K562 (cell line): ENCODE data around the gene XPNPEP1. TPM values are rescaled to one million over a fixed set of nuclear protein-coding genes. Genes with fewer than 3 reads are reported as not detected.

Experiments
- ATAC-seq: fragments of 200-7000 bp; cut with Tn5 transposase; 3 replicates; pipeline ENCODE4 v1.9.1; 2020; ENCODE audit warnings: moderate library complexity
- BruUV-seq: library from RNA; stranded (reverse); fragments of 400-500 nt; replicated peaks from 2 replicates; lab custom pipeline; 2021; lab: Mats Ljungman, UMichigan
- CTCF ChIA-PET: fragments of 300-600 bp; formaldehyde crosslinking; extraction: SDS; loops from one replicate; lab custom pipeline; 2021; ENCODE audit warnings: low intra/inter-chr PET ratio; lab: Yijun Ruan, JAX
- POLR2A ChIA-PET: fragments of 300-600, 350-650 bp; sonication (Branson Sonifier 250); formaldehyde crosslinking; extraction: SDS; loops from one replicate; lab custom pipeline; 2021; ENCODE audit warnings: antibody characterized with exemption, inconsistent platforms; lab: Yijun Ruan, JAX
- DNase-seq, 4 experiments: peaks; one replicate each; pipeline versions ENCODE4 v3.0.0 to v3.0.0-alpha.2; 2011 to 2018; ENCODE audit warnings: low spot score in 3 of 4, mixed read lengths in 3 of 4; ENCODE audit errors: extremely low read depth in 1 of 4
- FAIRE-seq: peaks from 2 replicates; lab custom pipeline; 2011; peaks lifted over from hg19 to GRCh38; lab: Jason Lieb, UNC
- H2AFZ ChIP-seq: 2 replicates; pipeline ENCODE4 v1.6.0; 2011; ENCODE audit warnings: low read depth, low read length, control low read depth, inconsistent platforms
- H3K27ac ChIP-seq: fragments of 200-600 bp; 3 replicates; pipeline ENCODE4 v1.8.0; 2011; ENCODE audit warnings: low read depth, mild to moderate bottlenecking, control low read depth, inconsistent platforms, low read length, moderate library complexity, mixed read lengths; ENCODE audit errors: extremely low read depth
- H3K27me3 ChIP-seq, 2 experiments: fragments of 300-600 bp in 1 of 2; 2 replicates in 1 of 2; 3 replicates in 1 of 2; pipeline versions ENCODE4 v1.6.0 to v1.8.0; 2011; ENCODE audit warnings: inconsistent platforms in 2 of 2, low read length in 2 of 2, mild to moderate bottlenecking in 1 of 2, mixed read lengths in 1 of 2, moderate library complexity in 1 of 2; ENCODE audit not compliant: control insufficient read depth in 2 of 2, insufficient read depth in 2 of 2
- H3K36me3 ChIP-seq: fragments of 300-600 bp; 3 replicates; pipeline ENCODE4 v1.8.0; 2011; ENCODE audit warnings: mild to moderate bottlenecking, low read length, inconsistent platforms; ENCODE audit not compliant: control insufficient read depth, insufficient read depth
- H3K4me1 ChIP-seq, 2 experiments: fragments of 200-600 bp in 1 of 2; replicated peaks in 1 of 2; 2 replicates in 1 of 2; 3 replicates in 1 of 2; pipeline versions ENCODE4 v1.5.1 to v1.8.0; 2011; ENCODE audit warnings: inconsistent platforms in 2 of 2, low read length in 2 of 2, mild to moderate bottlenecking in 1 of 2, mixed read lengths in 1 of 2, moderate library complexity in 1 of 2; ENCODE audit not compliant: control insufficient read depth in 2 of 2, insufficient read depth in 2 of 2
- H3K4me2 ChIP-seq: 2 replicates; pipeline ENCODE4 v1.6.1; 2011; ENCODE audit warnings: low read length, control low read depth, inconsistent platforms, mixed read lengths; ENCODE audit not compliant: insufficient read depth
- H3K4me3 ChIP-seq: fragments of 200-600 bp; sonication (generic), shearing (Covaris generic); 2 replicates; pipeline ENCODE4 v1.5.1; 2016; ENCODE audit warnings: control low read depth, inconsistent platforms
- H3K79me2 ChIP-seq: fragments of 200-600 bp; 3 replicates; pipeline ENCODE4 v1.8.0; 2011; ENCODE audit warnings: low read length, inconsistent platforms; ENCODE audit not compliant: control insufficient read depth, insufficient read depth
- H3K9ac ChIP-seq, 2 experiments: 2 replicates each; pipeline versions ENCODE4 v1.6.0 to v1.6.1; 2011; ENCODE audit warnings: low read depth in 2 of 2, low read length in 2 of 2, control low read depth in 1 of 2, inconsistent platforms in 1 of 2, mild to moderate bottlenecking in 1 of 2, mixed read lengths in 1 of 2; ENCODE audit not compliant: insufficient read depth in 1 of 2
- H3K9me1 ChIP-seq: one replicate; pipeline ENCODE4 v1.6.0; 2011; ENCODE audit warnings: inconsistent platforms, mild to moderate bottlenecking, low read length, moderate library complexity; ENCODE audit not compliant: control insufficient read depth, insufficient read depth
- H3K9me3 ChIP-seq: replicated peaks from 2 replicates; pipeline ENCODE4 v1.5.1; 2011; ENCODE audit warnings: low read depth, low read length, inconsistent platforms; ENCODE audit not compliant: control insufficient read depth, insufficient read depth
- H4K20me1 ChIP-seq: replicated peaks from 2 replicates; pipeline ENCODE4 v1.6.1; 2011; ENCODE audit warnings: low read length, inconsistent platforms, mixed read lengths; ENCODE audit not compliant: control insufficient read depth, insufficient read depth
- C11orf30 ChIP-seq: fragments of 450-650 bp; IDR thresholded peaks from 2 replicates; pipeline ENCODE4 v1.6.1; 2016; ENCODE audit warnings: low read depth, mild to moderate bottlenecking
- CREM ChIP-seq: IDR thresholded peaks from 2 replicates; pipeline ENCODE4 v1.6.1; 2014; ENCODE audit warnings: antibody characterized with exemption, low read depth
- FOSL1 ChIP-seq: fragments of 200-800 bp; sonication (Bioruptor generic); conservative IDR thresholded peaks from 2 replicates; pipeline ENCODE4 v1.6.1; 2016; ENCODE audit warnings: missing genetic modification characterization, missing compliant biosample characterization
- ZFP36 ChIP-seq: fragments of 150-350 bp; IDR thresholded peaks from 2 replicates; pipeline ENCODE4 v1.6.1; 2018; ENCODE audit warnings: low read length, low read depth; ENCODE audit not compliant: partially characterized antibody
- ZKSCAN3 ChIP-seq: fragments of 250-450 bp; sonication (Bioruptor Pico); IDR thresholded peaks from 2 replicates; pipeline ENCODE4 v1.4.0; 2020
- WGBS: fragments of 100-300 bp; shearing (Covaris generic); methylation state at CpG from one replicate; pipeline ENCODE4 v1.1.6; 2016; ENCODE audit warnings: low coverage, mixed read lengths; ENCODE audit not compliant: insufficient coverage; ENCODE audit errors: missing lambda C conversion rate; 5-methylcytosine and 5-hydroxymethylcytosine counted together
- in situ Hi-C: fragments of 300-500 bp; cut with MboI; formaldehyde crosslinking; loops from 4 replicates; pipeline ENCODE4 v1.15.0; 2018; ENCODE audit warnings: inconsistent platforms, mixed read lengths
- intact Hi-C: fragments of 100-400 bp; cut with micrococcal nuclease; formaldehyde crosslinking; loops from 2 replicates; pipeline ENCODE4 v1.14.2; 2022
- polyA plus RNA-seq, 8 experiments: library from polyadenylated mRNA; depleted of rRNA in 4 of 8; stranded (reverse) in 5 of 8; unstranded in 3 of 8; fragments of >200 nt; fragmentation: Nextera tagmentation in 2 of 8; fragmentation: Illumina TruSeq in 1 of 8; extraction: Ambion mirVana in 2 of 8; extraction: Trizol in 1 of 8; gene quantifications; 2 replicates each; pipeline versions ENCODE4 v1.2.1 to v1.2.3, GENCODE V29; 2011 to 2014; ENCODE audit warnings: inconsistent platforms in 1 of 8, missing spikeins in 1 of 8
- total RNA-seq, 7 experiments: library from RNA; depleted of rRNA in 6 of 7; stranded (reverse); fragments of >200 nt in 6 of 7; fragmentation: Illumina TruSeq in 2 of 7; extraction: Trizol in 2 of 7; gene quantifications; 2 replicates each; pipeline versions ENCODE4 v1.2.1 to v1.2.3, GENCODE V29; 2011 to 2021; ENCODE audit warnings: low replicate concordance in 1 of 7
- TF ChIP-seq, protein P1 (sequence below): fragments of 250-450 bp; sonication (Bioruptor Pico); IDR thresholded peaks from 2 replicates; pipeline ENCODE4 v1.5.0; 2020; ENCODE audit warnings: mild to moderate bottlenecking

The XPNPEP1 gene
- total and polyA plus RNA-seq, 9 of the 15 experiments (the other 6 are each of a cell fraction or from before 2014, with no cell fraction given): 24.2 to 93.5 (median 40.1) TPM

DNA sequence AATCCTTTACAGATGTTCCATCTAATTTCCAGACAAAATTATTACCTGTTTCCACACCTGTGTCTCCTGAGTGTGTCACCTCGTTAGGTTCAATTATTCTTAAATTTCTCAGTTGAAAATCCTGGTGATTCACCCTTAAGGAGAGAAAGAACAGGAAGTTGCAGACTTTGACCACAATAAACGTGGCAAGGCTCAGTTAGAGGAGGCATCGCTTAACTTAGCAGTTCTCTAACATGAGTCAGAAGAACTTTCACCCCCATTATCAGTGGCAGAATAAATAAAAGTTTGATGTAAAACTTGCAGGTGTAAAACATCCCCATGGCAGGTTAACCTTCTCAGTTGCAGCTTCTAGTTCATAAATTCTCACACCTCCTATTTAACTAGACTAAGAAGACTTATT is 8.3 kb downstream of the XPNPEP1 start:
- intact Hi-C loops: no loop called here
- H3K9me3 ChIP-seq: no peaks in the 10 kb centered on the region
- H3K27me3 ChIP-seq: no peaks in the 10 kb centered on the region
- H4K20me1 ChIP-seq: no peaks in the 10 kb centered on the region
- no peak overlapping the region for H3K27ac ChIP-seq
- H3K9ac ChIP-seq: no peak overlapping the region
- BruUV-seq: no TSS peak
- no peaks in the 10 kb centered on the region for H3K9me1 ChIP-seq
- in situ Hi-C loops: no loop called here
- TF ChIP-seq CREM (no peak), C11orf30 (no peak), FOSL1 (tag) (peak; percentile 62)
- ATAC-seq: peak; percentile 56; the same call in 2 of the 3 replicates
- no peak overlapping the region for H3K4me3 ChIP-seq
- ChIA-PET CTCF (no interaction called here), POLR2A (no interaction called here)
- H3K79me2 ChIP-seq: peaks cover 12% of the 10 kb centered on the region; the same call in 2 of the 3 replicates
- DNase-seq: peak in 1 of 4 experiments; percentile 18
- no peak overlapping the region for H2AFZ ChIP-seq
- FAIRE-seq: no peak
- 35% methylated on average over 3 of the region's 3 CpGs for WGBS
- peaks cover 0 to 4% of the 10 kb centered on the region in 2 experiments; a peak in 1 of 5 replicates for H3K4me1 ChIP-seq
- no peak overlapping the region for H3K4me2 ChIP-seq
- peaks cover 13% of the 10 kb centered on the region; the same call in 2 of the 3 replicates for H3K36me3 ChIP-seq

DNA sequence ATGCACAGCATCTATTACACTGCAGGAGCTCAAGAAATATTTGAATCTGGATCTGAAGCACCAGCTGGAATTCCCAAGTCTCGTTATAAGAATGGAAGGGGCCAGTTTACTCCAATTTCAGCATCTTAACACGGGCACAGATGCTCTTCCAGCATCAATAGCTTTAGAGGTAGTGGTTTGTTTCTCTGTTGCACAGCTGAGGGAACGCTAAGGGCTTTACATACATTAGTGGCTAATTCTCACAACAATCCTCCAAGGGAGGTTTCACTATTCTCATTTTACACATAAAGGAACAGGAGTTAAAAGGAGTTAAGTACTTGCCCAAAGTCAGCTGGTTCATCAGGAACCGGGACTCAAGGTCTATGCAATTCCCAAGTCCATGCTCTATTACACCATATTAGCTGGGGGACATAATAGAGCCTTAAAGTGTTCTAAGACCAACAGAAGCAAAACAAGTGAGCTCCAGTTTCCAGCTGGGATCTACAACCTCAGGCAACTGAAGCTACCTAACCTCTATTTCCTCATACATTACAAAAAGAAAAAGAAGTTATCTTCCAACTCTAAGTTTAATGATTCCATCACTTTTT is 9.9 kb downstream of the XPNPEP1 start:
- in situ Hi-C loops: no loop called here
- POLR2A ChIA-PET: interaction anchor here (0.6 to 1.5 kb wide), 4 partner anchors 9 to 55 kb away, joined by 3 to 4 read pairs (median 3); partner anchors contain the start of gene XPNPEP1
- Histone ChIP-seq H4K20me1 (no peaks in the 10 kb centered on the region), H3K9me3 (no peaks in the 10 kb centered on the region), H3K9ac (no peak overlapping the region), H3K9me1 (no peaks in the 10 kb centered on the region), H3K79me2 (peaks cover 11% of the 10 kb centered on the region; the same call in 2 of the 3 replicates), H3K27ac (no peak overlapping the region), H3K4me1 (peaks cover 0 to 4% of the 10 kb centered on the region in 2 experiments; a peak in 1 of 5 replicates), H3K4me3 (no peak overlapping the region), H3K27me3 (no peaks in the 10 kb centered on the region), H3K36me3 (peaks cover 13% of the 10 kb centered on the region; the same call in 2 of the 3 replicates), H3K4me2 (no peak overlapping the region), H2AFZ (no peak overlapping the region)
- ATAC-seq (no peak), FAIRE-seq (no peak), DNase-seq (no peak)
- WGBS: 79% methylated on average over 4 of the region's 4 CpGs
- TF ChIP-seq, protein P1, sequence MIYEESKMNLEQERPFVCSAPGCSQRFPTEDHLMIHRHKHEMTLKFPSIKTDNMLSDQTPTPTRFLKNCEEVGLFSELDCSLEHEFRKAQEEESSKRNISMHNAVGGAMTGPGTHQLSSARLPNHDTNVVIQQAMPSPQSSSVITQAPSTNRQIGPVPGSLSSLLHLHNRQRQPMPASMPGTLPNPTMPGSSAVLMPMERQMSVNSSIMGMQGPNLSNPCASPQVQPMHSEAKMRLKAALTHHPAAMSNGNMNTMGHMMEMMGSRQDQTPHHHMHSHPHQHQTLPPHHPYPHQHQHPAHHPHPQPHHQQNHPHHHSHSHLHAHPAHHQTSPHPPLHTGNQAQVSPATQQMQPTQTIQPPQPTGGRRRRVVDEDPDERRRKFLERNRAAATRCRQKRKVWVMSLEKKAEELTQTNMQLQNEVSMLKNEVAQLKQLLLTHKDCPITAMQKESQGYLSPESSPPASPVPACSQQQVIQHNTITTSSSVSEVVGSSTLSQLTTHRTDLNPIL: no peak
- no peak for TF ChIP-seq ZFP36
- TF ChIP-seq ZKSCAN3 (CRISPR knock-in tag): no peak
- CTCF ChIA-PET: no interaction called here
- intact Hi-C loops: no loop called here
- no TSS peak for BruUV-seq
